ENCODE results near the gene ITM2C.

ITM2C gene

GRCh38 chr2:230865766-230866755 is 1.3 kb downstream of the ITM2C start:
- no peak for DNase-seq (ENCODE audit: extremely low spot score)
- POLR2A ChIA-PET: interaction anchor here (1.3 to 1.4 kb wide), 3 partner anchors 14 to 121 kb away, joined by 3 to 4 read pairs (median 4); no protein-coding TSS in a partner anchor
- TF ChIP-seq CTBP1 (IDR thresholded peaks at IDR 0.05; ENCODE audit: borderline replicate concordance): no peak
- TF ChIP-seq TARDBP (IDR thresholded peaks at IDR 0.05): no peak
- TF ChIP-seq SP1 (IDR thresholded peaks at IDR 0.05): no peak
- TF ChIP-seq HDGF (IDR thresholded peaks at IDR 0.05; ENCODE audit: borderline replicate concordance): no peak
- no peak for TF ChIP-seq FOXA1 (IDR thresholded peaks at IDR 0.05)
- no peak for TF ChIP-seq FOXM1 (IDR thresholded peaks at IDR 0.05; ENCODE audit: borderline replicate concordance)
- no peak for TF ChIP-seq LEF1 (IDR thresholded peaks at IDR 0.05; ENCODE audit: borderline replicate concordance)
- no peak for TF ChIP-seq PKNOX1 (IDR thresholded peaks at IDR 0.05)
- no peak for TF ChIP-seq NFRKB (IDR thresholded peaks at IDR 0.05)
- TF ChIP-seq L3MBTL2 (conservative IDR thresholded peaks at IDR 0.05): no peak
- TF ChIP-seq ZNF384 (IDR thresholded peaks at IDR 0.05): no peak
- no peak for TF ChIP-seq ELF4 (IDR thresholded peaks at IDR 0.05)
- no peak for TF ChIP-seq BHLHE40 (IDR thresholded peaks at IDR 0.05; ENCODE audit: borderline replicate concordance)
- no peak for TF ChIP-seq FOXK2 (IDR thresholded peaks at IDR 0.05)
- TF ChIP-seq SUZ12 (IDR thresholded peaks at IDR 0.05): no peak
- no peak for TF ChIP-seq ARNT (IDR thresholded peaks at IDR 0.05)
- CTCF ChIA-PET: interaction anchor here (0.5 kb wide), 1 partner anchor 13 kb away, joined by 3 read pairs; no protein-coding TSS in a partner anchor

- CTCF ChIA-PET: interaction anchor here (0.5 to 0.6 kb wide), 2 partner anchors 14 to 261 kb away, joined by 3 read pairs; no protein-coding TSS in a partner anchor
- TF ChIP-seq BHLHE40 (IDR thresholded peaks at IDR 0.05; ENCODE audit: borderline replicate concordance) (no peak), ARNT (IDR thresholded peaks at IDR 0.05) (no peak), CTBP1 (IDR thresholded peaks at IDR 0.05; ENCODE audit: borderline replicate concordance) (no peak), L3MBTL2 (conservative IDR thresholded peaks at IDR 0.05) (no peak), ELF4 (IDR thresholded peaks at IDR 0.05) (no peak), LEF1 (IDR thresholded peaks at IDR 0.05; ENCODE audit: borderline replicate concordance) (no peak), NFRKB (IDR thresholded peaks at IDR 0.05) (no peak), FOXA1 (IDR thresholded peaks at IDR 0.05) (no peak), PKNOX1 (IDR thresholded peaks at IDR 0.05) (no peak), FOXK2 (IDR thresholded peaks at IDR 0.05) (no peak), TARDBP (IDR thresholded peaks at IDR 0.05) (no peak), SP1 (IDR thresholded peaks at IDR 0.05) (no peak), HDGF (IDR thresholded peaks at IDR 0.05; ENCODE audit: borderline replicate concordance) (no peak), SUZ12 (IDR thresholded peaks at IDR 0.05) (no peak), FOXM1 (IDR thresholded peaks at IDR 0.05; ENCODE audit: borderline replicate concordance) (no peak)
- no peak for DNase-seq (ENCODE audit: extremely low spot score)
- POLR2A ChIA-PET: interaction anchor here (1.3 kb wide), 1 partner anchor 32 kb away, joined by 3 read pairs; no protein-coding TSS in a partner anchor
Observed at GRCh38 chr2:230866756-230867523, 2.2 kb downstream of the ITM2C start.

- POLR2A ChIA-PET: no interaction called here
Observed at GRCh38 chr2:230868161-230868946, 3.6 kb downstream of the ITM2C start.

GRCh38 chr2:230868947-230869913 is 4.5 kb downstream of the ITM2C start:
- CTCF ChIA-PET: interaction anchor here (0.6 to 1.7 kb wide), 4 partner anchors 21 to 55 kb away, joined by 3 to 6 read pairs (median 3); partner anchors contain the start of gene GPR55
- TF ChIP-seq ELF4 (IDR thresholded peaks at IDR 0.05): no peak
- TF ChIP-seq FOXA1 (IDR thresholded peaks at IDR 0.05): no peak
- no peak for TF ChIP-seq NFRKB (IDR thresholded peaks at IDR 0.05)
- no peak for TF ChIP-seq FOXK2 (IDR thresholded peaks at IDR 0.05)
- no peak for TF ChIP-seq LEF1 (IDR thresholded peaks at IDR 0.05; ENCODE audit: borderline replicate concordance)
- no peak for TF ChIP-seq TARDBP (IDR thresholded peaks at IDR 0.05)
- TF ChIP-seq CTBP1 (IDR thresholded peaks at IDR 0.05; ENCODE audit: borderline replicate concordance): no peak
- no peak for TF ChIP-seq FOXM1 (IDR thresholded peaks at IDR 0.05; ENCODE audit: borderline replicate concordance)
- no peak for TF ChIP-seq PKNOX1 (IDR thresholded peaks at IDR 0.05)
- no peak for TF ChIP-seq SUZ12 (IDR thresholded peaks at IDR 0.05)
- TF ChIP-seq SP1 (IDR thresholded peaks at IDR 0.05): no peak
- TF ChIP-seq BHLHE40 (IDR thresholded peaks at IDR 0.05; ENCODE audit: borderline replicate concordance): no peak
- no peak for TF ChIP-seq ZNF384 (IDR thresholded peaks at IDR 0.05)
- TF ChIP-seq L3MBTL2 (conservative IDR thresholded peaks at IDR 0.05): no peak
- DNase-seq (ENCODE audit: extremely low spot score): no peak
- POLR2A ChIA-PET: no interaction called here

More at GRCh38 chr2:230868161-230868946, 3.6 kb downstream of the ITM2C start:
- no peak for DNase-seq (ENCODE audit: extremely low spot score)
- no peak for TF ChIP-seq TARDBP (IDR thresholded peaks at IDR 0.05)
- TF ChIP-seq PKNOX1 (IDR thresholded peaks at IDR 0.05): peak; percentile 54
- CTCF ChIA-PET: interaction anchor here (1.7 kb wide), 1 partner anchor 56 kb away, joined by 6 read pairs; the partner anchor contains the start of gene GPR55
